ENCODE results near the gene EIF4E2.

Gene EIF4E2

GRCh38 chr2:232512602-232513001 is 37.9 kb upstream of the EIF4E2 start:
- H3K79me1 ChIP-seq (ENCODE audit: low read depth, low read length) = peaks cover 3% of the 10 kb centered on the region
- no peaks in the 10 kb centered on the region for H3K4me1 ChIP-seq (ENCODE audit: control insufficient read depth in 2 of 2, insufficient read depth in 1 of 2, low read depth in 1 of 2, low read length in 2 of 2)
- H3K9ac ChIP-seq (ENCODE audit: low read depth, low read length, poor library complexity) = no peak overlapping the region
- peak overlapping the region; percentile 4 for H3K23ac ChIP-seq (ENCODE audit: low read depth, low read length, poor library complexity)
- peak overlapping the region; percentile 65 for H2AK5ac ChIP-seq (ENCODE audit: low read depth, low read length)
- H3K4me3 ChIP-seq (ENCODE audit: low read length in 2 of 2) = no peak overlapping the region
- peak overlapping the region; percentile 51 for H3K18ac ChIP-seq (ENCODE audit: low read length)
- H2BK5ac ChIP-seq (ENCODE audit: low read length) = peak overlapping the region; percentile 39
- H3K4me2 ChIP-seq (ENCODE audit: insufficient read depth, low read length, poor library complexity, severe bottlenecking) = no peak overlapping the region
- no peak for DNase-seq (ENCODE audit: low spot score)
- no peak overlapping the region for H2AFZ ChIP-seq (ENCODE audit: low read length)
- H3K27ac ChIP-seq (replicated peaks; ENCODE audit: low read length) = no peak overlapping the region
- no peaks in the 10 kb centered on the region for H3K36me3 ChIP-seq (replicated peaks in 1 of 2; ENCODE audit: control insufficient read depth in 2 of 2, insufficient read depth in 2 of 2, low read length in 2 of 2)
- no CpG with 5 or more reads among the region's 10 CpGs for WGBS, 2 donors (ENCODE audit: extremely low coverage in 2 of 2, insufficient read length in 2 of 2, insufficient replicate concordance in 1 of 2)
- no peak overlapping the region for H2BK120ac ChIP-seq (ENCODE audit: low read depth, low read length)
- no peak overlapping the region for H4K8ac ChIP-seq (ENCODE audit: low read depth, low read length)
- no peak overlapping the region for H3K4ac ChIP-seq (ENCODE audit: low read length)
- H3K27me3 ChIP-seq (ENCODE audit: control insufficient read depth in 3 of 3, insufficient read depth in 3 of 3, low read depth in 1 of 3, low read length in 3 of 3) = peaks cover 0 to 71% (median 0%) of the 10 kb centered on the region in 3 experiments
- H3K9me3 ChIP-seq (replicated peaks in 1 of 2; ENCODE audit: control insufficient read depth in 2 of 2, insufficient read depth in 1 of 2, low read depth in 1 of 2, low read length in 2 of 2) = no peaks in the 10 kb centered on the region
- H3K14ac ChIP-seq (ENCODE audit: low read length) = no peak overlapping the region
- no peak overlapping the region for H2BK15ac ChIP-seq (ENCODE audit: low read length)
- peak overlapping the region; percentile 49 for H2BK12ac ChIP-seq (ENCODE audit: low read length)
- no peak overlapping the region for H4K91ac ChIP-seq (ENCODE audit: low read depth, low read length, poor library complexity)

GRCh38 chr2:232513353-232513752 is 37.1 kb upstream of the EIF4E2 start:
- no peak overlapping the region for H3K14ac ChIP-seq (ENCODE audit: low read length)
- peaks cover 0 to 71% (median 0%) of the 10 kb centered on the region in 3 experiments for H3K27me3 ChIP-seq (ENCODE audit: control insufficient read depth in 3 of 3, insufficient read depth in 3 of 3, low read depth in 1 of 3, low read length in 3 of 3)
- H3K27ac ChIP-seq (replicated peaks; ENCODE audit: low read length) = no peak overlapping the region
- no peak overlapping the region for H2AK5ac ChIP-seq (ENCODE audit: low read depth, low read length)
- DNase-seq (ENCODE audit: low spot score) = no peak
- no peak overlapping the region for H3K4me2 ChIP-seq (ENCODE audit: insufficient read depth, low read length, poor library complexity, severe bottlenecking)
- H3K36me3 ChIP-seq (replicated peaks in 1 of 2; ENCODE audit: control insufficient read depth in 2 of 2, insufficient read depth in 2 of 2, low read length in 2 of 2) = no peaks in the 10 kb centered on the region
- H3K9ac ChIP-seq (ENCODE audit: low read depth, low read length, poor library complexity) = no peak overlapping the region
- H3K23ac ChIP-seq (ENCODE audit: low read depth, low read length, poor library complexity) = no peak overlapping the region
- peak overlapping the region; percentile 39 for H2BK5ac ChIP-seq (ENCODE audit: low read length)
- H3K18ac ChIP-seq (ENCODE audit: low read length) = no peak overlapping the region
- no peak overlapping the region for H2BK12ac ChIP-seq (ENCODE audit: low read length)
- no peak overlapping the region for H2AFZ ChIP-seq (ENCODE audit: low read length)
- H2BK15ac ChIP-seq (ENCODE audit: low read length) = no peak overlapping the region
- H3K4me3 ChIP-seq (ENCODE audit: low read length in 2 of 2) = no peak overlapping the region
- H2BK120ac ChIP-seq (ENCODE audit: low read depth, low read length) = no peak overlapping the region
- H3K9me3 ChIP-seq (replicated peaks in 1 of 2; ENCODE audit: control insufficient read depth in 2 of 2, insufficient read depth in 1 of 2, low read depth in 1 of 2, low read length in 2 of 2) = no peaks in the 10 kb centered on the region
- peaks cover 3% of the 10 kb centered on the region for H3K79me1 ChIP-seq (ENCODE audit: low read depth, low read length)
- no CpG with 5 or more reads among the region's 5 CpGs for WGBS, 2 donors (ENCODE audit: extremely low coverage in 2 of 2, insufficient read length in 2 of 2, insufficient replicate concordance in 1 of 2)
- H4K8ac ChIP-seq (ENCODE audit: low read depth, low read length) = no peak overlapping the region
- no peak overlapping the region for H3K4ac ChIP-seq (ENCODE audit: low read length)
- H3K4me1 ChIP-seq (ENCODE audit: control insufficient read depth in 2 of 2, insufficient read depth in 1 of 2, low read depth in 1 of 2, low read length in 2 of 2) = no peaks in the 10 kb centered on the region
- no peak overlapping the region for H4K91ac ChIP-seq (ENCODE audit: low read depth, low read length, poor library complexity)

- H3K27me3 ChIP-seq (ENCODE audit: control insufficient read depth in 3 of 3, insufficient read depth in 3 of 3, low read depth in 1 of 3, low read length in 3 of 3) = peaks cover 0 to 82% (median under 1%) of the 10 kb centered on the region in 3 experiments
- no peak overlapping the region for H2BK120ac ChIP-seq (ENCODE audit: low read depth, low read length)
- H3K9me3 ChIP-seq (replicated peaks in 1 of 2; ENCODE audit: control insufficient read depth in 2 of 2, insufficient read depth in 1 of 2, low read depth in 1 of 2, low read length in 2 of 2) = no peaks in the 10 kb centered on the region
- peaks cover 3% of the 10 kb centered on the region for H3K79me1 ChIP-seq (ENCODE audit: low read depth, low read length)
- H3K27ac ChIP-seq (replicated peaks; ENCODE audit: low read length) = no peak overlapping the region
- no peak overlapping the region for H4K91ac ChIP-seq (ENCODE audit: low read depth, low read length, poor library complexity)
- peaks cover 0 to 3% of the 10 kb centered on the region in 2 donors for H3K4me1 ChIP-seq (ENCODE audit: control insufficient read depth in 2 of 2, insufficient read depth in 1 of 2, low read depth in 1 of 2, low read length in 2 of 2)
- H2BK12ac ChIP-seq (ENCODE audit: low read length) = no peak overlapping the region
- no peak overlapping the region for H2AFZ ChIP-seq (ENCODE audit: low read length)
- no peaks in the 10 kb centered on the region for H3K36me3 ChIP-seq (replicated peaks in 1 of 2; ENCODE audit: control insufficient read depth in 2 of 2, insufficient read depth in 2 of 2, low read length in 2 of 2)
- H3K14ac ChIP-seq (ENCODE audit: low read length) = no peak overlapping the region
- no peak overlapping the region for H3K4ac ChIP-seq (ENCODE audit: low read length)
- DNase-seq (ENCODE audit: low spot score) = no peak
- no peak overlapping the region for H3K18ac ChIP-seq (ENCODE audit: low read length)
- whole genome bisulfite sequencing, 2 donors (ENCODE audit: extremely low coverage in 2 of 2, insufficient read length in 2 of 2, insufficient replicate concordance in 1 of 2) = no CpG with 5 or more reads among the region's 7 CpGs
- H3K23ac ChIP-seq (ENCODE audit: low read depth, low read length, poor library complexity) = no peak overlapping the region
- no peak overlapping the region for H2AK5ac ChIP-seq (ENCODE audit: low read depth, low read length)
- H2BK5ac ChIP-seq (ENCODE audit: low read length) = no peak overlapping the region
- no peak overlapping the region for H4K8ac ChIP-seq (ENCODE audit: low read depth, low read length)
- H3K4me2 ChIP-seq (ENCODE audit: insufficient read depth, low read length, poor library complexity, severe bottlenecking) = no peak overlapping the region
- no peak overlapping the region for H3K4me3 ChIP-seq (ENCODE audit: low read length in 2 of 2)
- no peak overlapping the region for H3K9ac ChIP-seq (ENCODE audit: low read depth, low read length, poor library complexity)
- H2BK15ac ChIP-seq (ENCODE audit: low read length) = no peak overlapping the region
Observed at GRCh38 chr2:232515639-232516038, 34.9 kb upstream of the EIF4E2 start.

- DNase-seq (ENCODE audit: low spot score) = no peak
- Histone ChIP-seq H2BK5ac (ENCODE audit: low read length) (no peak overlapping the region), H3K4ac (ENCODE audit: low read length) (no peak overlapping the region), H2BK120ac (ENCODE audit: low read depth, low read length) (no peak overlapping the region), H3K4me1 (ENCODE audit: control insufficient read depth in 2 of 2, insufficient read depth in 1 of 2, low read depth in 1 of 2, low read length in 2 of 2) (peaks cover 0 to 3% of the 10 kb centered on the region in 2 donors), H3K9ac (ENCODE audit: low read depth, low read length, poor library complexity) (no peak overlapping the region), H3K36me3 (replicated peaks in 1 of 2; ENCODE audit: control insufficient read depth in 2 of 2, insufficient read depth in 2 of 2, low read length in 2 of 2) (no peaks in the 10 kb centered on the region), H2BK12ac (ENCODE audit: low read length) (no peak overlapping the region), H3K27ac (replicated peaks; ENCODE audit: low read length) (no peak overlapping the region), H2AFZ (ENCODE audit: low read length) (no peak overlapping the region), H3K9me3 (replicated peaks in 1 of 2; ENCODE audit: control insufficient read depth in 2 of 2, insufficient read depth in 1 of 2, low read depth in 1 of 2, low read length in 2 of 2) (no peaks in the 10 kb centered on the region), H2BK15ac (ENCODE audit: low read length) (peak overlapping the region; percentile 44), H4K91ac (ENCODE audit: low read depth, low read length, poor library complexity) (no peak overlapping the region), H3K79me1 (ENCODE audit: low read depth, low read length) (peaks cover 3% of the 10 kb centered on the region), H3K23ac (ENCODE audit: low read depth, low read length, poor library complexity) (no peak overlapping the region), H3K14ac (ENCODE audit: low read length) (no peak overlapping the region), H3K18ac (ENCODE audit: low read length) (no peak overlapping the region), H3K4me2 (ENCODE audit: insufficient read depth, low read length, poor library complexity, severe bottlenecking) (no peak overlapping the region), H3K27me3 (ENCODE audit: control insufficient read depth in 3 of 3, insufficient read depth in 3 of 3, low read depth in 1 of 3, low read length in 3 of 3) (peaks cover 0 to 88% (median 8%) of the 10 kb centered on the region in 3 experiments), H2AK5ac (ENCODE audit: low read depth, low read length) (no peak overlapping the region), H4K8ac (ENCODE audit: low read depth, low read length) (no peak overlapping the region), H3K4me3 (ENCODE audit: low read length in 2 of 2) (no peak overlapping the region)
- WGBS, 2 donors (ENCODE audit: extremely low coverage in 2 of 2, insufficient read length in 2 of 2, insufficient replicate concordance in 1 of 2) = no CpG with 5 or more reads among the region's 3 CpGs
Observed at GRCh38 chr2:232516551-232516950, 33.9 kb upstream of the EIF4E2 start.
